Measurements from ENCODE around the gene ZBTB11.
A peak's percentile ranks its signal among the peaks of the same experiment; 100 is the strongest.
"Not testable (repeated sequence)": the region's sequence is repeated elsewhere in the genome, so short reads cannot be mapped to it uniquely, and the experiment has no call there.

ZBTB11 gene, protein sequence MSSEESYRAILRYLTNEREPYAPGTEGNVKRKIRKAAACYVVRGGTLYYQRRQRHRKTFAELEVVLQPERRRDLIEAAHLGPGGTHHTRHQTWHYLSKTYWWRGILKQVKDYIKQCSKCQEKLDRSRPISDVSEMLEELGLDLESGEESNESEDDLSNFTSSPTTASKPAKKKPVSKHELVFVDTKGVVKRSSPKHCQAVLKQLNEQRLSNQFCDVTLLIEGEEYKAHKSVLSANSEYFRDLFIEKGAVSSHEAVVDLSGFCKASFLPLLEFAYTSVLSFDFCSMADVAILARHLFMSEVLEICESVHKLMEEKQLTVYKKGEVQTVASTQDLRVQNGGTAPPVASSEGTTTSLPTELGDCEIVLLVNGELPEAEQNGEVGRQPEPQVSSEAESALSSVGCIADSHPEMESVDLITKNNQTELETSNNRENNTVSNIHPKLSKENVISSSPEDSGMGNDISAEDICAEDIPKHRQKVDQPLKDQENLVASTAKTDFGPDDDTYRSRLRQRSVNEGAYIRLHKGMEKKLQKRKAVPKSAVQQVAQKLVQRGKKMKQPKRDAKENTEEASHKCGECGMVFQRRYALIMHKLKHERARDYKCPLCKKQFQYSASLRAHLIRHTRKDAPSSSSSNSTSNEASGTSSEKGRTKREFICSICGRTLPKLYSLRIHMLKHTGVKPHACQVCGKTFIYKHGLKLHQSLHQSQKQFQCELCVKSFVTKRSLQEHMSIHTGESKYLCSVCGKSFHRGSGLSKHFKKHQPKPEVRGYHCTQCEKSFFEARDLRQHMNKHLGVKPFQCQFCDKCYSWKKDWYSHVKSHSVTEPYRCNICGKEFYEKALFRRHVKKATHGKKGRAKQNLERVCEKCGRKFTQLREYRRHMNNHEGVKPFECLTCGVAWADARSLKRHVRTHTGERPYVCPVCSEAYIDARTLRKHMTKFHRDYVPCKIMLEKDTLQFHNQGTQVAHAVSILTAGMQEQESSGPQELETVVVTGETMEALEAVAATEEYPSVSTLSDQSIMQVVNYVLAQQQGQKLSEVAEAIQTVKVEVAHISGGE

DNA sequence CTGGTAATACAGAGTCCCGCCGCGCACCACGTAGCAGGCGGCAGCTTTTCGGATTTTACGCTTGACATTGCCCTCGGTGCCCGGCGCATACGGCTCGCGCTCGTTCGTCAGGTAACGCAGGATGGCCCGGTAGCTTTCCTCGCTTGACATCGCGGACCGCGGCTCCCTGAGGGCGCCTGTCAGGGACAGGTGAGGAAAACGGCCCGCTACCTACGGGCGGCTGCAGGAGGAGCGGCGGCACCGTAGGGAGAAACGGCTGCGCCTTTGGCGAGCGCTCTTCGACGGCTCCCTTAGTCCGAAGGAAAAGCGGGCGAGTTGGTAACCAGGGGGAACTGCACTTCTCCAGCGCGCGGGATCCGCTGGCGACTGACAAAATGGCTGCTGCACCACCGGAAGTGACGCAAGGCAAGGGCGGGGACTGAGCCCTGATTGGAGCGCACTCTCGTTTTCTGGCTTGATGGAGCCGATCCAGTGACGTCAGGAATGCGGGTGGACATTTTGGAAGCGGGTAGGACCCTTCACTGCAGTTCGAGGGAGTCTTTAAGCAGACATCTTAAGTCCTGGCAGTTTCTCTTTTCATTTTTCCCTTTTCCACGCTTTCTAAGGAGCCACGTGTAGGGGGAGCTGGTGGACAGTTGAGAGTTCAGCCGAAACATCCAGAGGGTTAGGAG is at the start of gene ZBTB11:
Gene ZBTB11 (minus strand): TSS at position 368 of the 671 bp plus-strand sequence. CDS start 218 bp downstream, at position 150.
- DNase-seq, result peak; percentile 99 to 100

DNA sequence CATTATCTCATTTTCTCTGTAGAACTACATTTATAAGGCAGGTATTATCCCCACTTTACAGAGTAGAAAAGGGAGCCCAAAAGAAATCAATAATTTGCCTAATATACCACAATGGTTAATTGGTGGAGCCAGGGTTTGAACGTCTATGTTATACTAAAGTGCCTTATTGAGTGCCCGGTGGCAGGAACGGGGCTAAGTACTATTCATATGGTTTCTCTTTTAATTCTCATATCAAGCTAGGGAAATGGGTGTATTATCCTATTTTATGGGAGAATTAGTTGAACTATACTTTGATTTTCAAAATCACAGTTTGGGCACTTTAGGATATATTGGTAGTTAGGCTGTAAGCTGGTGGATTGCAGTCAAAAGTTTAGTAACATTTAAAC is 49.0 kb upstream of the ZBTB11 start:
- DNase-seq, result no peak

DNA sequence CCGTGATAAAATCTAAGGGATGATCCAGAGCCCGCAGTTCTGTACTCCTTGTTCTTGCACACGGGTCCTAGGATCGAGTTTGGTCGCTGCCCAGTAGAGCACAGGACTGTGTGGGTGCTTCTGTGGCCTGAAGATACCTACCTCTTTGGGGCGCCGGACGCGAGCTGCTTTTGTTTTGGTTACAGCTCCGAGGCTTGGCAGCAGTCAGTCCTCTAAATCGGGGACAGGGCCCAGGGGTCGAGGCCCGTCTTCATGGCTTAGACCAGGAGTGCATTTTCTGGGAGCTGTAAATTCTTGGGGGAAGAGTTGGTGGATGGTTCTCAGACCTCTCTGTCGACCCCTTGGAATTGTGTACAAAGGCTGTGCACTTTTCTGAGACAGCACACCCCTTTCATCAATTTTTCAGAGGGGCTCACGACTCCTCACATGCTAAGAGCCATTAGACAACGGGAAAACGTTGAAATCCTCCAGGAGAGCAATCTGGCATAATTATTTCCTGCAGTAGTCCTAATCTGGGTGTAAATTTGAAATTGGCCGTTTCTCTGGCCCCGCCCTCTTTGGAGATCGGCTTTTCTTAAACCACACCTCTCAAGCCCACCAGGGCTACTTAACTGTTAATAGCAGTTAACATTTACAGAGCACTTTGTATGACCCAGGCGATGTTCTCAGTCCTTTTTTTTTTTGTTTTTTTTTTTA is 48.4 kb upstream of the ZBTB11 start:
- DNase-seq, result peak; percentile 14 to 19

DNA sequence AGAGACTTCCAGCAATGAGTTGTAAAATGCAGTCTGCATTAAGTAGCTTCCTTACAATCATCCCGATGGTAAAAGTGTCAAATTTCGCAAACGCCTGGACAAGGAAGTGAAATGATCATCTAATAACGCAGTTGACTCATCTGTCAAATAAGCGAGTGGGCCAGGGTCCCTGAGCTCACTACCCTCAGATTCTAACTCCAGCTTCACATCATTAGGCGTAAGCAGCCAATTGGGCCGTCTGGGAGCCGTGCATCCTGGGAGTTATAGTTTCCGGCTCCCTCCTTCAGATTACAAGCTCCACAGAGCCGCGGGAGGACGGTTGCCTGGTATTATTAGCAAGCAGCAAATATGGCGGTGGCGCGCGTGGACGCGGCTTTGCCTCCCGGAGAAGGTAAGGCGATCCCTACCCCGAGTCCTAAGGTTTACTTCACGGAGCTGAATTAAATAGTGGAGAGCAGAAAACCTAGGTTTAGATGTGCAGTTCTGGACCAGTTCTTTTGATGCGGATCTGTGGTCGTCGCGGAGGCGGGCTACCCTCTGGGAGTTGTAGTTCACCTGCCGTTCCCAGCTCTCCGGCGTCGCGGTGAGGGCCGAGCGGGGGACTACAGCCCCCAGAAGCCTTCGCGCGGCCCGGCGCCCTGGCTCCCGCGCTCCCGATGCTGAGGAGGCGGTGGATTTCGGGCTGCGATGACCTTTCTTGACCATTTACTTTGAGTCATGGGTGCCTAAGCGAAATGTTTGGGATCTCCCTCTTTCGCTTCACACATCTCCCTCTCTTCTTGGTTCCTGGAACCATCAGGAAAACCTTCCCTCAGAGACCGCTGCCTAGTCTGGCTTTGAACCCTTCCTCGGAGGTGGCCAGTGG is 47.6 kb upstream of the ZBTB11 start, which contains the start of gene CEP97:
Gene CEP97 (plus strand): TSS at position 286 of the 865 bp plus-strand sequence. CDS start 63 bp downstream, at position 349.
- peak; percentile 84 for DNase-seq

DNA sequence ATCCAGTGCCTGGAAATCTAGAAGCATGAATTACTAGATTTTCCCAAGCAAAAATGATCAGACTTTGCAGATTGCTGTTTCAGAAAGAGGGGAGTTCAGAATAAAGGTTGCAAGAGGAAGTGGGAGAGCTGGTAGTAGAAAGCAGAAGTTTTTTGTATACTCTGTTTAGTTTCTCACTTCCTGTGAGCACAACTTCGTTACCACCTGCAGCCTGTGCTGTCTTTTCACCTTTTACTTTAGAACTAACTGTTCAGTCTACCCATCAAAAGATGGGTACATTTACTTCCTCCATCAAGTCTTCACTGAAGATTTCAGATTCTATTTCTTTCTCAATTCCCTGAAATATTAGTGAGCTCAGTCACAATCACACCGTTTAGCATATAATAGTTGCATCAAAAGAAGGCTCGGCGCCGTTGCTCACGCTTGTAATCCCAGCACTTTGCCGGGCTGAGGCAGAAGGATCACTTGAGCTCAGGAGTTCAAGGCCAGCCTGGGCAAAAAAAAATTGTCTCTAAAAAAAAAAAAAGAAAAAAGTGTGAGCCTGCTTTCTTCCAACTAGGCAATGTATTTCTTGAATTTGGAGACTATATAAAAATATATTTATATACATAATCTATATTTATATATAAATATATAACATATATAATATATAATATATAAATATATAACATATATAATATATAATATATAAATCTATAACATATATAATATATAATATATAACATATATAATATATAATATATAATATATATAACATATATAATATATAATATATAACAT is 45.7 kb upstream of the ZBTB11 start:
- DNase-seq, result peak in 1 of 2 donors; percentile 2

DNA sequence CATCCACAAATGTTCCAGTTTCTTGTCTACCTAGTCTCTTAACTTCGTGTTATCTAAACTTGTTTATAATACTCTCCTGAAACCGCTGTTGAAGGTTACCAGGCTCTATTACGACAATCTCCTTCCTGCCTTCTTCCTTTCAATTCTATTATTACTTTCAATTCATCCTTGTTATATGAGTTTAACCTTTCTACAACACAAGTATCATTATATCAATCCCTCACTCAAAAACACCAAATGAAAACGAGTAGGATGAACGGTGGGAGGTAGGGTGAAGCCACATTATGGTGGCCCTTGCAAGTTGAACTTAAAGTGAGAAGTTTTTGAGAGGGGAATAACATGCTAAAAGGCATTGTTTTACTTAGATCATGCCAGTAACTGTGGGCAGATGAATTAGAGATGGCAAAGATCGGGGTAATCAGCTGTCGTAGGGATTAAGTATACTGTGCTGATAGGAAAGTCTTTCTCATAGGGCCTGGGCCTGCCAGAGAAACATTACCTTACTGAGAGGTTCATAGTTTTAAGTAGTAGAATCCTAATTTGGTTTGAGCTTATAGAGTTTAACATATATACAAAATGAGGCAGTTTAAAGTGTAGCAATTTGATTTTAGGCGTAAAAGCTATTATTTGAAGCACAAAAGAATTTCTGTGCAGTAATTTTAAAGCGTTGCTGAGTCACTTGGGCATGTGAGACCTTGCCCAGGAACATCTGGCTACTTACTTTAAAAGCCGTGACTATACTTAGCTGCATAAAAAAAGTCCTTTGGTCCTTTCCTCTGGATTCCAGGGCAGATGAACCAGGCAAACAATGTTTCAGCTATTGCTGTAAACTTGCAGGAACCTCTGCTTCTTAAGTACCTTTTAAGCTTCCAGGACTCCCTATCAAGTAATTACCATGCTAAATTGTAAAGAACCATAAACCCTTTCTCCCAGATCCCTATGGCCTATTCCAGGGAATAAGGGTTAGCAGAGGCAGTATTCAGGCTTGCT is 44.2 kb upstream of the ZBTB11 start:
- peak; percentile 4 to 5 for DNase-seq

DNA sequence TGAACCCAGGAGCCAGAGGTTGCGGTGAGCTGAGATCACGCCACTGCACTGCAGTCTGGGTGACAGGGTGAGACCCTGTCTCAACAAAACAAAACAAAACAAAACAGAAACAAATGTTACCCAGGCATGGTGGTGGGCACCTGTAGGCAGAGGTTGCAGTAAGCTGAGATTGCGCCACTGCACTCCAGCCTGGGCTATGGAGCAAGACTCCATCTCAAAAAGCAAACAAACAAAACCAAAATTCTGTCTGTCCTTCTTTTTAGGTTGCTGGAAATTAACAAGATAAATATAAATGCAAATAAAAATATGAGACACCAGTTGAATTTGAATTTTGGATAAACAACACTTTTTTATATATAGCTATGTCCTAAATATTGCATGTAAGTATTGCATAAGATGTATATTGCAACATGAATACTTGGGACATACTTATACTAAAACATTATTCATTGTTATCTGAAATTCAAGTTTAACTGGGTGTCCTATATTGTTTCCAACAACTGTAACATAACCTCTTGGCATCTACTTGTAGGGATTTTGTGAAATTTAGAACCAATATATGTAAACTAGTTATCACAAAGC is 42.8 kb upstream of the ZBTB11 start:
- no peak for DNase-seq

DNA sequence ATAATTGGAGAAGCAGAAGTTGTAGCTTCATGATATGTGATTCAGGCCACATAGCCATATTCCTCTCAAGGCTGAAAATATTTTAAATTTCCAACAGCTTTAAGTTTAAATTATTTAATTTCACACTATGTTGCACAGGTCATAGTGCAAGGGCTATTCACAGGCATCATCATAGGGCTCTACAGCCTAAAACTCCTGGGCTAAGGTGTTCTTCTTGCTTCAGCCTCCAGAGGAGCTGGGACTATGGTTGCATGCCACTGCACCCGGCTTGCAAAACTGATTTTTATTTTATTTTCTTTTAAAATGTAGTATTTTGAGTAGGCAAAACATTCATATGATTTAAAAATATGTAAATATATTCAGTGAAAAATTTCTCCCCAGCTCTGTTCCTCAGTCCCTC is 41.5 kb upstream of the ZBTB11 start:
- no peak for DNase-seq

DNA sequence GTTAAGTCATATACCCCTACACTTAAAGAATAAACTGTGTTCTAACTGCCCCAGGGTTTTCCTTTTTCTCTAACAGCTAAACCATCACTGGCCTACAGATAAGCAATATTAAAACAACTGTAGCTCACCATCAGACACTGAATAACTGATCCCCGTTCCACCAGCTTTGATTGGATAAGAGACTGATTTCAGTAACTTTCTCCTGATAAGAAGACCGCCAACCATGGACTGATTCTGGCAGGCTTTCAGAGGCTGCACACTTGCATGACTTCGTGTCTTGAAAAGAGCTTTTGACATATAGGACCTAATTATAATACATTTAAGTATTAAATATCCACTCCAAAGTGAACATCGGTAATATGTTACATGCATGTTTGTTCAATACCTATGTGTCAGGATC is 32.2 kb upstream of the ZBTB11 start:
- DNase-seq, result no peak

DNA sequence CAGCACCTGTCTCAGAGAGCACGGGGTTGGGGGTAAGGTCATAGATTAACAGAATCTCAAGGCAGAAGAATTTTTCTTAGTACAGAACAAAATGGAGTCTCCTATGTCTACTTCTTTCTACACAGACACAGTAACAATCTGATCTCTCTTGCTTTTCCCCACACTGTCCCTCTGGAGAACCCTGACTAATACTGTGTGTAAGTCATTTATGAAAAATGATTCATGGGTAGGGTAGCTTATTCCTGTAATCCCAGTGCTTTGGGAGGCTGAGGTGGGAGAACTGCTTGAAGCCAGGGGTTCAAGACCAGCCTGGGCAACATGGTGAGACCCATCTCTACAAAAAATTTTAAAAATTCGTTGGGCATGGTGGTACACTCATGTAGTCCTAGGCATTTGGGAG is 27.7 kb upstream of the ZBTB11 start:
- DNase-seq, result not testable (repeated sequence)

DNA sequence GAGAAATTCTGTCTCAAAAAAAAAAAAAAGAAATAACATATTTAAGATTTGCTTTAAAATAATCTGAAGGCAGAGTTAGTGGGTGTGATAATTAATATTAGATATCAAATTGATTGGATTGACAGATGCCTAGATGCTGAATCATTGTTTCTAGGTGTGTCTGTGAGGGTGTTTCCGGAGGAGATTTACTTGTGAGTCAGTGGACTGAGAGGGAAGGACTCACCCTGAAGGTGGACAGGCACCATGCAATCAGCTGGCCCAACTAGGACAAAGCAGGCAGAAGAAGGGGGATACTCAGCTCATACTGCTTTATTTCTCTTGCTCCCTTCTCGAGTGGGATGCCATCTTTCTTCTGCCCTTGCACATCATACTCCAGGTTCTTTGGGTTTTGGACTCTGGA is 26.2 kb upstream of the ZBTB11 start:
- no peak for DNase-seq

DNA sequence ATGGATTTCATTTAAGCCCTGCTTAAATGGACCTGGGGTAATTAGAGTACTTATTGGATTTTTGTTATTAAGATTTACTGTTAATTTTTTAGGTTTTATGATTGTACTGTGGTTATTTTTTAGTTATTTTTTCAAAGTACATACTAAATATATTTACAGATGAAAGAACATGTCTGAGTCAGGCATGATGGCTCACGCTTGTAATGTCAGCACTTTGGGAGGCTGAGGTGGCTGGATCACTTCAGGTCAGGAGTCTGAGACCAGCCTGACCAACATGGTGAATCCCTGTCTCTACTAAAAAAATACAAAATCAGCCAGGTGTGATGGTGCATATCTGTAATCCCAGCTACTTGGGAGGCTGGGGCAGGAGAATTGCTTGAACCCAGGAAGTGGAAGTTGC is 25.8 kb upstream of the ZBTB11 start:
- DNase-seq, result no peak

DNA sequence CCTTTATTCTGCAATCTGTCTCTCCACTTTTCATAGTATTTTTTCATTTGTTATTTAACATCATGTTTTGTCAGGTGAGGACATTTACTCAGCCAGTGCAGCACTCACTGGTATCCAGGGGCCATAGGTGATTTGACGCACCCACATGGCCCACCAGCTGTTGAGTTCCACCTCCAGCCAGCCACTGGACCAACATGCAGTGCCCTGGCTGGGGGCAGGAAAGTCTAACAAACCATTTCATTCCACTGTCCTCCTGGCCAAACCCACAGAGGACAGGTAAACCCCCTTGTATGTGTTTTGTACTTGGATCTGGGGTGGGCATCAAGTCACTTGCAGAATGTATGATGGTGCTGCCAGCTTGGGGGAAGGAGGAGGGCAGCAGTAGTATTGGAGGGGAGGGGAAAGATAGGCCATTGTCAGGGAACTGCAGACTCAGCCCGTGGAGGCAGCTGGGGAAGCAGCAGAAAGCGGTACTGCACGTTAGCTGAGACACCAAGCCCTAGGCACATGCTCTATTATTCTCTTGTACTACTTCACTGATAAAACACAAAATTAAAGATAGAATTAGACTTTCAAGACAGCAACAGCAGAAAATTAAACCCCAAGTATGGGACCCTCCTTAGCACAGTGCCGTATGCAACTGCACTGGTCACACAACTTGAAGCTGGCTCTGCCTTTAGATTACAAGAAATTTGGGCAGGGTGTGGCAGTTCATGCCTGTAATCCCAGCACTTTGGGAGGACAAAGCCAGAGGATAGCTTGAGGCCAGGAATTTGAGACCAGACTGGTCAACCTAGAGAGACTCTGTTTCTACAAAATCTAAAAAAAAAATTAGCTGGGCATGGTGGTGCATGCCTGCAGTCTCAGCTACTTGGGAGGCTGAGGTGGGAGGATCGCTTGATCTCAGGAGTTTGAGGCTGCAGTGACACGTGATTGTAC is 25.0 kb upstream of the ZBTB11 start:
- DNase-seq, result no peak

DNA sequence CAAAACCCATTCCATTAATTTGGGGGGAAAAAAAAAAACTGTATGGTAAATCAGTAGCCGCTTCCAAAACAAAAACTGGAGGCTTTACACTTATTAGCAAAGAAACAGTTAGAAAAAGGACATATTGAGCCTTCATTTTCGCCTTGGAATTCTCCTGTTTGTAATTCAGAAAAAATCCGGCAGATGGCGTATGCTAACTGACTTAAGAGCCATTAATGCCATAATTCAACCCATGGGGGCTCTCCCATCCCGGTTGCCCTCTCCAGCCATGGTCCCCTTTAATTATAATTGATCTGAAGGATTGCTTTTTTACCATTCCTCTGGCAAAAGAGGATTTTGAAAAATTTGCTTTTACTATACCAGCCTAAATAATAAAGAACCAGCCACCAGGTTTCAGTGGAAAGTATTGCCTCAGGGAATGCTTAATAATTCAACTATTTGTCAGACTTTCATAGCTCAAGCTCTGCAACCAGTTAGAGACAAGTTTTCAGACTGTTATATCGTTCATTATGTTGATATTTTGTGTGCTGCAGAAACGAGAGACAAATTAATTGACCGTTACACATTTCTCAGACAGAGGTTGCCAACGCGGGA is 18.9 kb upstream of the ZBTB11 start:
- DNase-seq, result peak; percentile 25 to 54

DNA sequence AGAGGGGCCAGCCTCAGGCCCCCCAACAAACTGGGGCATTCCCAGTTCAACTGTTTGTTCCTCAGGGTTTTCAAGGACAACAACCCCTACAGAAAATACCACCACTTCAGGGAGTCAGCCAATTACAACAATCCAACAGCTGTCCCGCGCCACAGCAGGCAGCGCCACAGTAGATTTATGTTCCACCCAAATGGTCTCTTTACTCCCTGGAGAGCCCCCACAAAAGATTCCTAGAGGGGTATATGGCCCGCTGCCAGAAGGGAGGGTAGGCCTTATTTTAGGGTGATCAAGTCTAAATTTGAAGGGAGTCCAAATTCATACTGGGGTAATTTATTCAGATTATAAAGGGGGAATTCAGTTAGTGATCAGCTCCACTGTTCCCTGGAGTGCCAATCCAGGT is 17.9 kb upstream of the ZBTB11 start:
- not testable (repeated sequence) for DNase-seq

DNA sequence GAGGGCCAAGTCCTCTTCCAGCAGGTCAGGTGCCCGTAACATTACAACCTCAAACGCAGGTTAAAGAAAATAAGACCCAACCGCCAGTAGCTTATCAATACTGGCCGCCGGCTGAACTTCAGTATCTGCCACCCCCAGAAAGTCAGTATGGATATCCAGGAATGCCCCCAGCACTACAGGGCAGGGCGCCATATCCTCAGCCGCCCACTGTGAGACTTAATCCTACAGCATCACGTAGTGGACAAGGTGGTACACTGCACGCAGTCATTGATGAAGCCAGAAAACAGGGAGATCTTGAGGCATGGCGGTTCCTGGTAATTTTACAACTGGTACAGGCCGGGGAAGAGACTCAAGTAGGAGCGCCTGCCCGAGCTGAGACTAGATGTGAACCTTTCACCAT is 16.6 kb upstream of the ZBTB11 start:
- not testable (repeated sequence) for DNase-seq
